Glutamatergic neuron (in vitro differentiated cells): ENCODE results near the gene FALEC. TPM values are rescaled to one million over a fixed set of nuclear protein-coding genes. Genes with fewer than 3 reads are reported as not detected.

Source experiments
- DNase-seq: peaks from one replicate; pipeline ENCODE4 v3.0.0; 2022
- H3K27ac Mint-ChIP-seq: one replicate; pipeline ENCODE4 v1.8.0; 2020; ENCODE audit warnings: mild to moderate bottlenecking, mixed read lengths, inconsistent platforms; ENCODE audit not compliant: unreplicated experiment
- H3K27me3 Mint-ChIP-seq: one replicate; pipeline ENCODE4 v1.8.0; 2020; ENCODE audit warnings: mild to moderate bottlenecking, moderate library complexity, mixed read lengths, inconsistent platforms; ENCODE audit not compliant: unreplicated experiment
- H3K36me3 Mint-ChIP-seq: one replicate; pipeline ENCODE4 v1.8.0; 2020; ENCODE audit warnings: mild to moderate bottlenecking, mixed read lengths, inconsistent platforms; ENCODE audit not compliant: unreplicated experiment
- H3K4me1 Mint-ChIP-seq: one replicate; pipeline ENCODE4 v1.8.0; 2020; ENCODE audit warnings: mild to moderate bottlenecking, low read depth, mixed read lengths, inconsistent platforms; ENCODE audit not compliant: unreplicated experiment
- H3K4me3 Mint-ChIP-seq: one replicate; pipeline ENCODE4 v1.8.0; 2020; ENCODE audit warnings: mild to moderate bottlenecking, mixed read lengths, inconsistent platforms; ENCODE audit not compliant: unreplicated experiment
- H3K9me3 Mint-ChIP-seq: one replicate; pipeline ENCODE4 v1.8.0; 2020; ENCODE audit warnings: mild to moderate bottlenecking, moderate library complexity, mixed read lengths, inconsistent platforms; ENCODE audit not compliant: unreplicated experiment
- microRNA-seq: library from miRNA; unstranded; fragments of <30 nt; microRNA quantifications from one replicate; pipeline ENCODE4, GENCODE V29; 2020; ENCODE audit not compliant: unreplicated experiment
- total RNA-seq: library from RNA; stranded (reverse); fragmentation: NEBNext Ultra II Directional; extraction: Animal tissue kit (Norgen Biotek cat#: 25700); gene quantifications from one replicate; pipeline ENCODE4 v1.2.1, GENCODE V29; 2021; ENCODE audit not compliant: unreplicated experiment
- TF ChIP-seq, protein P1 (sequence below): fragments of 200-600 bp; sonication (generic); IDR thresholded peaks from one replicate; pipeline ENCODE4 v1.5.0; 2021; ENCODE audit not compliant: partially characterized antibody, unreplicated experiment

The FALEC gene
- total RNA-seq, 1 donor from 2014 or later: not detected

DNA sequence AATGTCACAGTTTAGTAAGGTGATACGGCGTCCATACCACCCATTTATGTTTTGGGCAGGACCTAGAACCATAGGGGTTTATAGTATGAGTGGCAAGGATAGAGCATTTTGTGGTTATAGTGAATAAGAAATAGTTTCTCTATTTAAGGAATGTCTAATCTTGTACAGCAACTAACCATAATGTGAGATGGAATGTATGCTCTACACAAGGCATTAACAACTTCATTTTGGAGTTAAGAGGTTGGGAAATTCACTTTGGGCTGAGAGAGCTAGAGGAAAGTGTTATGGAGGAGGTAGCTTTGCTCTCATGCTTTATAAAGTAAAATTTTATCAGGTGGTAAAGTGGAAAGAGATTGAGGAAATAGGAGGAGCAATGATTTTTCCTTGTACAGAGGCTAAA lies 66.8 kb downstream of the FALEC start:
- H3K4me1 Mint-ChIP-seq: peaks cover 4% of the 10 kb centered on the region
- H3K36me3 Mint-ChIP-seq: peaks cover 3% of the 10 kb centered on the region
- no peak for DNase-seq
- no peak overlapping the region for H3K4me3 Mint-ChIP-seq
- H3K27ac Mint-ChIP-seq: no peak overlapping the region
- TF ChIP-seq, protein P1, sequence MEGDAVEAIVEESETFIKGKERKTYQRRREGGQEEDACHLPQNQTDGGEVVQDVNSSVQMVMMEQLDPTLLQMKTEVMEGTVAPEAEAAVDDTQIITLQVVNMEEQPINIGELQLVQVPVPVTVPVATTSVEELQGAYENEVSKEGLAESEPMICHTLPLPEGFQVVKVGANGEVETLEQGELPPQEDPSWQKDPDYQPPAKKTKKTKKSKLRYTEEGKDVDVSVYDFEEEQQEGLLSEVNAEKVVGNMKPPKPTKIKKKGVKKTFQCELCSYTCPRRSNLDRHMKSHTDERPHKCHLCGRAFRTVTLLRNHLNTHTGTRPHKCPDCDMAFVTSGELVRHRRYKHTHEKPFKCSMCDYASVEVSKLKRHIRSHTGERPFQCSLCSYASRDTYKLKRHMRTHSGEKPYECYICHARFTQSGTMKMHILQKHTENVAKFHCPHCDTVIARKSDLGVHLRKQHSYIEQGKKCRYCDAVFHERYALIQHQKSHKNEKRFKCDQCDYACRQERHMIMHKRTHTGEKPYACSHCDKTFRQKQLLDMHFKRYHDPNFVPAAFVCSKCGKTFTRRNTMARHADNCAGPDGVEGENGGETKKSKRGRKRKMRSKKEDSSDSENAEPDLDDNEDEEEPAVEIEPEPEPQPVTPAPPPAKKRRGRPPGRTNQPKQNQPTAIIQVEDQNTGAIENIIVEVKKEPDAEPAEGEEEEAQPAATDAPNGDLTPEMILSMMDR: no peak
- peaks cover 8% of the 10 kb centered on the region for H3K27me3 Mint-ChIP-seq
- peaks cover 12% of the 10 kb centered on the region for H3K9me3 Mint-ChIP-seq

Small RNA genes within 50 kb of the gene (microRNA-seq; reads per million reads assigned to microRNA genes)
- gene MIR4257: not detected
- 0.55 reads per million for gene MIR6878

Other genes with a start within 250 kb of the FALEC start
- gene APH1A, start 246.7 kb upstream of the FALEC start, total RNA-seq: 94.2 TPM
- gene C1orf54, start 243.0 kb upstream of the FALEC start, total RNA-seq: 1.3 TPM
- 4.7 TPM for gene CIART, start 233.2 kb upstream of the FALEC start, total RNA-seq
- 115 TPM for gene MRPS21, start 221.9 kb upstream of the FALEC start, total RNA-seq
- gene PRPF3, start 194.2 kb upstream of the FALEC start, total RNA-seq: 57.6 TPM
- gene RPRD2, start 151.6 kb upstream of the FALEC start, total RNA-seq: 26.9 TPM
- 38.7 TPM for gene TARS2, start 28.3 kb upstream of the FALEC start, total RNA-seq
- 2.8 TPM for gene ECM1, start 7.6 kb upstream of the FALEC start, total RNA-seq
- 0.25 TPM for gene ADAMTSL4, start 33.7 kb downstream of the FALEC start, total RNA-seq
- 154 TPM for gene MCL1, start 63.9 kb downstream of the FALEC start, total RNA-seq
- 122 TPM for gene ENSA, start 113.9 kb downstream of the FALEC start, total RNA-seq
- gene GOLPH3L, start 181.4 kb downstream of the FALEC start, total RNA-seq: 14.5 TPM
- not detected for gene HORMAD1, start 205.1 kb downstream of the FALEC start, total RNA-seq